Thymus (tissue), 11 donors: Measurements from ENCODE around the gene HOXC10. TPM values are rescaled to one million over a fixed set of nuclear protein-coding genes. Genes with fewer than 3 reads are reported as not detected.

Experiments used
- DNase-seq, 9 donors: peaks; one replicate each; pipeline ENCODE4 v3.0.0-alpha.2; 2013; ENCODE audit warnings: low spot score in 9 of 9, low read depth in 6 of 9, missing footprints in 1 of 9
- H3K27ac ChIP-seq, 2 donors: one replicate each; pipeline ENCODE4 v1.5.1; 2013; ENCODE audit warnings: control low read depth in 1 of 2, low read depth in 1 of 2, low read length in 1 of 2, mild to moderate bottlenecking in 1 of 2, moderate library complexity in 1 of 2
- H3K27me3 ChIP-seq, 2 donors: one replicate each; pipeline ENCODE4 v1.5.1; 2013; ENCODE audit warnings: low read length in 1 of 2; ENCODE audit not compliant: control insufficient read depth in 2 of 2, insufficient read depth in 1 of 2
- H3K36me3 ChIP-seq, 2 donors: one replicate each; pipeline ENCODE4 v1.5.1; 2013; ENCODE audit warnings: low read length in 1 of 2, mild to moderate bottlenecking in 1 of 2, moderate library complexity in 1 of 2; ENCODE audit not compliant: control insufficient read depth in 2 of 2, insufficient read depth in 2 of 2
- H3K4me1 ChIP-seq, 2 donors: one replicate each; pipeline ENCODE4 v1.5.1; 2013; ENCODE audit warnings: low read length in 2 of 2; ENCODE audit not compliant: control insufficient read depth in 2 of 2, insufficient read depth in 2 of 2
- H3K4me3 ChIP-seq, 2 donors: one replicate each; pipeline ENCODE4 v1.5.1; 2013; ENCODE audit warnings: low read length in 2 of 2, control low read depth in 1 of 2, mild to moderate bottlenecking in 1 of 2
- H3K9me3 ChIP-seq, 2 donors: one replicate each; pipeline ENCODE4 v1.5.1; 2013; ENCODE audit warnings: low read length in 1 of 2, mild to moderate bottlenecking in 1 of 2; ENCODE audit not compliant: control insufficient read depth in 2 of 2, insufficient read depth in 1 of 2
- WGBS: extraction: QIAGEN DNeasy Blood & Tissue Kit; methylation state at CpG from one replicate; pipeline ENCODE4 v1.1.7; 2013; 5-methylcytosine and 5-hydroxymethylcytosine counted together
- polyA plus RNA-seq: library from polyadenylated mRNA; stranded (reverse); fragments of 200-250 nt; gene quantifications from one replicate; pipeline ENCODE4 v1.2.3, GENCODE V29; 2013
- total RNA-seq: library from RNA; stranded (reverse); fragments of 120-200 nt; gene quantifications from one replicate; pipeline ENCODE4 v1.2.4, GENCODE V29; 2013
- donor health status: healthy.

The HOXC10 gene
- total and polyA plus RNA-seq, 2 donors: 0.14 TPM; not detected in 1

DNA sequence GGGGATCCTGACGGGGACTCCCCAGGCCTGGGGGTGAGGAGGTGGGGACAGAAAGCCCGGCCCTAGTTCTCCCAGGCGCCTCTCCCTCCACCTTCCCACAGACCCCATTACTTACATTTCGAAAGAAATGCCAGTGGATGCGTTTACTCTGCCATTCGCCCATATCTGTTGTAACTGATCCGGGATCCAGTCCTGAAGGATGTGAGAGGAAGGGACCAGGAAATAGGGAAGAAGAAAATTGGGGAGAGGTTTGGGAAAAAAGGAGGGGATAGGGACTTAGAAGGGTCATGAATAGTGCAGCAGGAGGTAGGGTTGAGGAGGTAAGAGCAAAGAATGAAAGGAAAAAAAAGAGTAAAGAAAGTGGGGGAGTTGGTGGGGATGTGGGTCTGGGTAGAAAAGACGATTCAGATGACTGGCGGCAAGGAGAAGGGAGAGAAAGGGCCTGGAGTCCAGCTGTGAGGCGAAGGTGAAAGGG, 29.1 kb upstream of the HOXC10 start:
- peaks cover 88 to 99% of the 10 kb centered on the region in 2 donors for H3K27me3 ChIP-seq
- no peaks in the 10 kb centered on the region for H3K4me1 ChIP-seq

GRCh38 chr12:53956251-53956887, 28.6 kb upstream of the HOXC10 start:
- Histone ChIP-seq H3K27ac (no peak overlapping the region), H3K4me3 (no peak overlapping the region), H3K9me3 (peaks cover under 1 to 3% of the 10 kb centered on the region in 2 donors), H3K27me3 (peaks cover 88 to 99% of the 10 kb centered on the region in 2 donors), H3K4me1 (no peaks in the 10 kb centered on the region), H3K36me3 (no peaks in the 10 kb centered on the region)
- WGBS: 7% methylated on average over 25 of the region's 25 CpGs
- DNase-seq: no peak

More for the DNA sequence above, 29.1 kb upstream of the HOXC10 start:
- no peak overlapping the region for H3K27ac ChIP-seq
- 13% methylated on average over 10 of the region's 10 CpGs for WGBS
- no peaks in the 10 kb centered on the region for H3K36me3 ChIP-seq
- peaks cover 0 to 8% of the 10 kb centered on the region in 2 donors for H3K9me3 ChIP-seq
- no peak for DNase-seq
- no peak overlapping the region for H3K4me3 ChIP-seq

DNA sequence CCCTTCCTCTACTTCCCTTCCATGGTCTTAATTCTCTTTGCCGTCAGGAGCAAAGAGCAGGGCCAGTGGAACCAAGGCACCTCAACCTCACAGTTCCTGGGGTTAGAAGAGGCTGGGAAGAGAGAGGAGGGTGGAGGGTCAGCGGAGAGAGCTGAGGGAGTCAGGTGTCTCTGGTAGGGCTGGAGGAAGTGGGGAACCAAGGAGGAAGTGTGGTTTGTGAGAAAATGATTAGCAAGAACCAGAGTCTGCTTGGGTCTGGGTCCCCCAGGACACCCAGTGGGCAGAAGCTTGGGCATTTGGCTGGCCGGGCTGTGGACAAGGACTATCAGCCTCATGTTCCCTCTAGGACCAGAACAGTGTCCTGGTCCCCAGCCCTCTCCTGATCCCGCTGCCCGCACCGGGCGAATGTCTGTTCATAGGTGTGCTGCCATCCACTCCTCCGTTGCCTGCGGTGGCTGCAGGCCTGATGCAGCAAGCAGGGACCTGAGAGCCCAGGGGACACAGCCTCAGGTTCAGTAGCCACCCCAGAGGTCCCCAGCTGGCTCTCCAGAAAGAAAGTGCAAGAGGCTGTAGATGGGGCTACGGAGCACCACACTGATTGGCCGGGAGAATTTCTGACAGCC, 27.9 kb upstream of the HOXC10 start:
- Histone ChIP-seq H3K36me3 (no peaks in the 10 kb centered on the region), H3K4me3 (no peak overlapping the region), H3K27ac (no peak overlapping the region), H3K4me1 (no peaks in the 10 kb centered on the region), H3K9me3 (peaks cover 0 to 3% of the 10 kb centered on the region in 2 donors), H3K27me3 (peaks cover 88 to 99% of the 10 kb centered on the region in 2 donors)
- WGBS: 4% methylated on average over 11 of the region's 11 CpGs
- DNase-seq: no peak

DNA sequence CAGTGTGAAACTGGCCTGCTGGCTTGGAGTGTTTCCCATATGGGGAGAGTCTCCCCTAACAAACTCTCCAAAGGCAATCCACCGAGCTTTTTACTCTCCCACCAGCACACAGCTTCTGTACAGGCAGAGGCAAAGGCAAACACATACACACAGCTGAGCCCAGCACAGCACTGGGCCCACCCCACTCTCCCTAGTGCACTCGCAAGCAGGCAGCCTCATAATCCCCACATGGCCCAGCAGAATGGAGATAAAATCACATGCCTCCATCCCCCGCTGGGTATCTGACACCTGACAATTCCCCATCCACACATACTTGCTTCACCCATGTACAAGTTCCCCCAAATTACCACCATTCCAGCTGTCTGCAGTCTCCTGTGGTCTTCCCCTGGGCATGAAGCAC, 26.8 kb upstream of the HOXC10 start:
- Histone ChIP-seq H3K4me1 (no peaks in the 10 kb centered on the region), H3K36me3 (no peaks in the 10 kb centered on the region), H3K27me3 (peaks cover 89 to 99% of the 10 kb centered on the region in 2 donors), H3K27ac (no peak overlapping the region), H3K4me3 (no peak overlapping the region), H3K9me3 (peaks cover 0 to 3% of the 10 kb centered on the region in 2 donors)
- WGBS: 24% methylated on average over 3 of the region's 3 CpGs
- no peak for DNase-seq

DNA sequence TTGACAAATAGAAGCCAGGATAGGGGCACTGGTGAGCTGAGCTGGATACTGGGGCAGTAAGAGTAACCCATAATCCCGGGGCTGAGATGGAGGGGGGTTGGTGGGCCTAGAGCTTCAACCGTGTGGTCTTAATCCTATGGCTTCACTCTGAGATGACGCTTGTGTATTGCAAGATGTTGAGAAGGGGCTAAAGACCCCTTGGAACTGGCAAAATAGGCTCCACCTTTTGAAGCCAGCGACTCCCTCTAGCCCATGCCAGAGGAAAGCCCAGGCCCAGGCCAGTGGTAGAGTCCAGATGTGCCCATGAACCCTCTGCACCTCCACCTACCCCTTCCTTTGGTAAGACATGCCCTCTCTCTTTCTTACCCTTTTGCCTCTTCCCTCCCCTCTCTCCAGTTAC, 25.6 kb upstream of the HOXC10 start:
- WGBS: 15% methylated on average over 4 of the region's 4 CpGs
- H3K4me1 ChIP-seq: no peaks in the 10 kb centered on the region
- peaks cover 85 to 99% of the 10 kb centered on the region in 2 donors for H3K27me3 ChIP-seq
- H3K4me3 ChIP-seq: no peak overlapping the region
- peaks cover 0 to 3% of the 10 kb centered on the region in 2 donors for H3K9me3 ChIP-seq
- no peaks in the 10 kb centered on the region for H3K36me3 ChIP-seq
- H3K27ac ChIP-seq: no peak overlapping the region
- DNase-seq: no peak

DNA sequence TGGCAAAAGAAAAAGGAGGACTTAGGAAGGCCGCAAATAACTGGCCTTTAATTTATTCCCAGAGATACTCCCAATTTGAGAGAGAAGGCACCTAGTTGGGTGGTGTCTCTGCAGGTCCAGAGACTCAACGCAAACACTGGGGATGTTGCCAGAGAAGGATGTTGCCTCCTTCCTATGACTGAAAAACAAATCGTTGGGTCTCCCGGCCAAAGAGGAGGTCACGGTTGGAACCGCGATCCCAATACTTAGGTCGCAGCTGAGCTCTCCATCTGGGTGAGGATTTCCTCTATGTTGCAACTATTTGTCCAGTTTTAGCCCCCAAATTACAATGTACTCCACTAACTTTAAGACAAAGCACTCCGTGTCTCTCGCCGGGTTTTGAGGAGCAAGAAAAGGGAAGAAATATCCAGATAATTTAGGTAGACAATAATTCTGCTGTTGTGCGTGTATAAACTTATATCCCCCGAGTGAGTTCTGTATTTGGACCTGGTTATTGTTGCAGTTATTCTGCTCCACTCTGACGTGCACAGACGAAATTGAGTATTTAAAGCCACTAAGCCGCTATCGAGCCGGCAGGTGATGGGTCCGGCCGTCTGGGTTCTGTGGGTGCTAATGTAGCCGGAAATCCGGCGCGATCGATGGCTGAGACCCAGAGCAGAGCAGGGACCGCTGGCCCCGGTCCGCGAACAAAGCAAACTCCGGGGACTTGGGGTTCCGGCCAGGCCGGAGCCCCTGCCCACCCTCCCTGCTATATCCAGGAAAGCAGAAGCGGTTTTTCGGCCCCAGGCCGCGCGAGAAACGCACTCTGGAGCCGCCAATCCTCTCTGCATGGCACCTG, 24.5 kb upstream of the HOXC10 start:
- DNase-seq: no peak
- peaks cover 83 to 100% of the 10 kb centered on the region in 2 donors for H3K27me3 ChIP-seq
- peaks cover 0 to 3% of the 10 kb centered on the region in 2 donors for H3K9me3 ChIP-seq
- WGBS: 11% methylated on average over 39 of the region's 39 CpGs
- H3K27ac ChIP-seq: no peak overlapping the region
- H3K4me1 ChIP-seq: no peaks in the 10 kb centered on the region
- no peaks in the 10 kb centered on the region for H3K36me3 ChIP-seq
- H3K4me3 ChIP-seq: no peak overlapping the region

DNA sequence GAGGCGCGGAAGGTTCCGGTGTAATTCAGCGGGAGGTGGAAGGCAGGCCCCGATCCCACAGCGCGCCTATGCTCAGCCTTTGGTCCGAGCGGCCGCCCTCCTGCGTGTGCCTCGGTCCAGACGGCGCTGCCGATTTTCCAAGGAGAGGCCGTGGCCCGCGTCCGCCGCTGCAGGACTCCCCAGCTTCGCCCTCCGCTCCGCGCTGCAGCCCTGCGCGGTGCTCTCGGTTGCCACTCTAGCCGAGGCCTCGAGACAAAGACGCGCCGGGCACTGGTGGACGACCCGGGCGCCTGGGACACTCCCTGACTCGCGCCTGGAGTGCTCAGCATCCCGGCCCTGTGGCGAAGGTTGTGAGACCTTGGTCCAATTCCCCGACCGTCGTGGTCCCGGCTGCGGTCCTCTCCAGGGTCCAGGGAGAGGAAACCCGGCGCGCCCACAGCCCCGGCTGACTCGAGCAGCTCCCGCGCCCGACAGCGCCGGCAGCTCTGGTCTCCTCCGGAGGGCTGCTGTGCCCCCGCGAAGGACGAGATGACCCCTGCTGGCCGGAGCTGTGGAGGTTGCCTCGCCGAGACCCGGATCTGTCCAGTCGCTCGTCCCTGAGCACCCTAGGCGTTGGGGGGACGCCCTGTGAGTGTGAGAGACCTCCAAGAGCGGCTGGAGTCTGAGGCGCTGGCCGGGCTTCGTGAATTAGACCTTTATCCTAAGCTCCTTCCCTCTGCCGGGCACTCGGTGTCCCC, 23.8 kb upstream of the HOXC10 start:
- 4% methylated on average over 72 of the region's 72 CpGs for WGBS
- no peak for DNase-seq
- Histone ChIP-seq H3K9me3 (peaks cover 0 to 3% of the 10 kb centered on the region in 2 donors), H3K4me3 (no peak overlapping the region), H3K36me3 (no peaks in the 10 kb centered on the region), H3K4me1 (no peaks in the 10 kb centered on the region), H3K27ac (no peak overlapping the region), H3K27me3 (peaks cover 83 to 100% of the 10 kb centered on the region in 2 donors)

DNA sequence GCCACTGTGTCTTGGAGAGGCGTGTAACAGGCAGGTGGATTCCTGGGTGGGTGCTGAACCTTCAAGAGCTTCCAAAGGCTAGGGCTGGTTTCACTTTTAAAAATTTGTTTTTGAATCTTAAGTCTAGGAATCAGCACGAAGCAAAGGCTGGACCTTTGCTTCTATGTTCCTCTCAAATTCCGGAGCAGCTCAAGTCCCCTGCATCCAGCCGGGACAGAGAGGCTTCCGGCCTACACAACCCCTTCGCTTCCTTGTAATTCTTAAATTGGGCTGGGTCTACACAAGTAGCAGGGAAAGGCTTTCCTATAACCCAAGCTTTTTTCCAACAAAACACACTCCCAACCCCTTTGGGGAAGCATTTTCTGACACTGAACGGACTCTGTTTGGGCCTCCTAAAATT, 21.9 kb upstream of the HOXC10 start:
- no peaks in the 10 kb centered on the region for H3K36me3 ChIP-seq
- no peaks in the 10 kb centered on the region for H3K4me1 ChIP-seq
- H3K9me3 ChIP-seq: peaks cover 0 to 3% of the 10 kb centered on the region in 2 donors
- H3K4me3 ChIP-seq: no peak overlapping the region
- H3K27ac ChIP-seq: no peak overlapping the region
- peaks cover 83 to 100% of the 10 kb centered on the region in 2 donors for H3K27me3 ChIP-seq
- no peak for DNase-seq
- WGBS: 22% methylated on average over 7 of the region's 7 CpGs
